Measurements from ENCODE around the gene CNOT8.
"Not testable (repeated sequence)": the region's sequence is repeated elsewhere in the genome, so short reads cannot be mapped to it uniquely, and the experiment has no call there.

CNOT8 gene

GRCh38 chr5:154858297-154858971, at the start of gene CNOT8:
Gene CNOT8, plus strand, starts transcription at chr5:154858627. Its CDS starts 4,652 bp downstream, at chr5:154863279.
- peak; percentile 94 to 97 (median 96) for DNase-seq (ENCODE audit: low read depth in 3 of 3)

GRCh38 chr5:154811239-154811638, 47.2 kb upstream of the CNOT8 start:
- no peak for DNase-seq (ENCODE audit: low read depth in 3 of 3)

- peak; percentile 30 to 43 (median 42) for DNase-seq (ENCODE audit: low read depth in 3 of 3)
These were observed 46.6 kb upstream of the CNOT8 start for GRCh38 chr5:154811653-154812465.

- no peak for DNase-seq (ENCODE audit: low read depth in 3 of 3)
These were observed 45.3 kb upstream of the CNOT8 start for GRCh38 chr5:154813158-154813557.

- no peak for DNase-seq (ENCODE audit: low read depth in 3 of 3)
These were observed 44.7 kb upstream of the CNOT8 start for GRCh38 chr5:154813736-154814135.

GRCh38 chr5:154815025-154815424, 43.4 kb upstream of the CNOT8 start:
- no peak for DNase-seq (ENCODE audit: low read depth in 3 of 3)

- no peak for DNase-seq (ENCODE audit: low read depth in 3 of 3)
These were observed 42.7 kb upstream of the CNOT8 start for GRCh38 chr5:154815684-154816247.

GRCh38 chr5:154816891-154817492, 41.4 kb upstream of the CNOT8 start:
- no peak for DNase-seq (ENCODE audit: low read depth in 3 of 3)

GRCh38 chr5:154817815-154818214, 40.6 kb upstream of the CNOT8 start:
- no peak for DNase-seq (ENCODE audit: low read depth in 3 of 3)

GRCh38 chr5:154818471-154819116, 39.8 kb upstream of the CNOT8 start:
- no peak for DNase-seq (ENCODE audit: low read depth in 3 of 3)

- no peak for DNase-seq (ENCODE audit: low read depth in 3 of 3)
These were observed 38.9 kb upstream of the CNOT8 start for GRCh38 chr5:154819546-154819945.

- no peak for DNase-seq (ENCODE audit: low read depth in 3 of 3)
These were observed 38.0 kb upstream of the CNOT8 start for GRCh38 chr5:154820383-154820782.

GRCh38 chr5:154822896-154823295, 35.5 kb upstream of the CNOT8 start:
- not testable (repeated sequence) for DNase-seq (ENCODE audit: low read depth in 3 of 3)

- no peak for DNase-seq (ENCODE audit: low read depth in 3 of 3)
These were observed 34.8 kb upstream of the CNOT8 start for GRCh38 chr5:154823605-154824004.

GRCh38 chr5:154824070-154824469, 34.4 kb upstream of the CNOT8 start:
- no peak for DNase-seq (ENCODE audit: low read depth in 3 of 3)

GRCh38 chr5:154829181-154829588, 29.2 kb upstream of the CNOT8 start:
- no peak for DNase-seq (ENCODE audit: low read depth in 3 of 3)

- DNase-seq (ENCODE audit: low read depth in 3 of 3): peak in 2 of 3 donors; percentile 10 to 25
These were observed 28.7 kb upstream of the CNOT8 start for GRCh38 chr5:154829589-154830218.

GRCh38 chr5:154830219-154830595, 28.2 kb upstream of the CNOT8 start:
- no peak for DNase-seq (ENCODE audit: low read depth in 3 of 3)

GRCh38 chr5:154830596-154830995, 27.8 kb upstream of the CNOT8 start:
- no peak for DNase-seq (ENCODE audit: low read depth in 3 of 3)

- DNase-seq (ENCODE audit: low read depth in 3 of 3): no peak
These were observed 27.0 kb upstream of the CNOT8 start for GRCh38 chr5:154831451-154831850.

GRCh38 chr5:154832804-154833203, 25.6 kb upstream of the CNOT8 start:
- DNase-seq (ENCODE audit: low read depth in 3 of 3): not testable (repeated sequence)
